Activated CD4-positive, alpha-beta T cell treated with anti-CD3 and anti-CD28 coated beads for 24 hours (primary cell): ENCODE data around the gene DEPDC5.

ENCODE experiments used
- DNase-seq, 2 donors: peaks; one replicate each; pipeline ENCODE4 v3.0.0-alpha.2; 2020; ENCODE audit warnings: low read depth in 2 of 2

DEPDC5 gene

DNA sequence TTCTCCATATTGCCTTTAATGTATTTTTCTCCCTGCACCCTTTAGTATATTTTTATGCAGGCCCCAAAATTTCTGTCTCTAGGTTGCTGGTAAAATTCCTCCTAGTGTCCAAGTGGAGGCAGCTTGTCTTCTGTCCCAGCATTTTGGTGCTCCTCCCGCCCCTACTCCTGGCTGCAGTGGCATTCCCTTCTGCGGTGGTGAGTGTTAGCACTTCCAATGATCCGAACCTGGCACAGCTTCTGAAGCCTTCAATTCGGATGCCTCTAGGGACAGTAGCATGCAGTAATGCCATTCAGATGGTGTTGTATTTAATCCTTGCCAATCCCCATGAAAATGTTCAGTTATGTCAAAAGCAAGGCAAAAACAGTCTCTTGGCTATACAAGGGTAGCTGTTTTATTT, 196.4 kb downstream of the DEPDC5 start:
- DNase-seq = no peak

DNA sequence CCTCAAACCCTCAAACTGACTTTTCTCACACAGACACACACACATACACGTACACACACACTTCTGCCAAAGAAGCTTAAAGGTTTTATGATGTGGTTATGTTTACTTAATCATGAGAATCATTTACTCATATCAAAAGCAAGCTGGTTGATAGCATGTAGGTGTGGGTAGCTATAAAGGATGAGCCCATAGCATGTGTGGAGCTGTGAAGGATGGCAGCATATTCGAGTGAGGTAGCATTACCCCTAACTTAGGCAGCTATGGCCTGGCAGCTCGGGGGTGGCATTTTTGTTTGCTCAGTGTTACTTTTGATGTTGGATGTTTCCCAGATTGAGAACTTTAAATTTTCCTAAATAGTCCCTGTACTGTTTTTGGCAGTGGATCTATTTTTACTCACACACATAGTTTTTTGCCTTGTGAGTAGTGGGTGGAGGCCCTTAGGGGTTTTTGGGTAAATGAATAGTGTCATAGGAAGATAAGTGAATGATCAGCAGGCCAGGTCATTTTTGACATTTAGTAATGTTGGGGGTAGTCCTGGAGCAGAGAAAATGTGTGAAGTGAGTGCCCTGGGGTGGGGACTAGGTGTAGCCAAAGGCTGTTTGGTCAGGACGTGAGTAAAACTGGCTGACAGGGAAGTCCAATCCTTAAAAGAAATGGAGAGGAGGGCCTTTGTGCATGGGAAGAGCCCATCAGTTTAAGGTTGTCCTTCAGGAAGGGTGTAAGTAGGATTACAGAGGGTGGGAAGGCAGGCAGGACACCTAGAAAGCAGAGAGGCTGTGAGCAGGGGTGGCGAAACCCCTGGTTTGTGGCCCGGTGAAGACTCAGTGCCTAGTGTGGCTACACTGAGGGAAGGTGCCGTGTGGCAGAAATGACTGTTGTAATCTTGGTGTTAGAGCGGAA, 197.6 kb downstream of the DEPDC5 start:
- no peak for DNase-seq

DNA sequence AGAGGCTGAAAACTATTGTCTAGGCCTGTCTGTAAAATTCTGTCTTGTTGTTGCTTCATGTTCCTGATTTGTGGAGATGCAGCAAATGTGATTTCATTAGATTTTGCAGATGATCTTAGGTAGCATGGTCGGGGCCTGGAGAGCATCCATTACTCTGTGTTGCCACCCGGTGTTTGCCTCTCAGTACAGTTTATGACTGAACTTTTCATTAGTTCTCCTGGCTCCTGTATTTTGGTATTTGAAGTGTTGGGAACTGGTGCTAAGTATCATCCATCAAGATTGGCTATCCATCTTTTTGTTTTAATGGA, 198.2 kb downstream of the DEPDC5 start:
- no peak for DNase-seq

DNA sequence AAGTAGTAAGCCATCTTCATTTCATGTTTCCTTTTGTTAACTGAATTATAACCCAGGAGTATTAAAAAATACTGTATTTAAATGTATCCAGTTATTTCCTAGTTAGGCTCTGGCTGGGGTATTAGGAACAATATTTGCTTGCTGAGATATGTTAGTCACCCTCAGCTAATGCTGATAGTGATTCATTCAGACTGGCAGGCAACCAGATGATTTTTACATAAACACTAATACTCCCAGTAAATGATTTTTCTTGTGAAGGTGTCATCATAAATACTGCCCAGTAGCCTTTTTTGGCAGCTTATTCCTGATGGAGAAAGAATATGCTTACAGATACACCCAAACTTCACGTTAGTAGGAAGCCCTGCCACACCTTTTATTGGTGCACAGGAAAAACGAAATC, 198.7 kb downstream of the DEPDC5 start:
- no peak for DNase-seq

DNA sequence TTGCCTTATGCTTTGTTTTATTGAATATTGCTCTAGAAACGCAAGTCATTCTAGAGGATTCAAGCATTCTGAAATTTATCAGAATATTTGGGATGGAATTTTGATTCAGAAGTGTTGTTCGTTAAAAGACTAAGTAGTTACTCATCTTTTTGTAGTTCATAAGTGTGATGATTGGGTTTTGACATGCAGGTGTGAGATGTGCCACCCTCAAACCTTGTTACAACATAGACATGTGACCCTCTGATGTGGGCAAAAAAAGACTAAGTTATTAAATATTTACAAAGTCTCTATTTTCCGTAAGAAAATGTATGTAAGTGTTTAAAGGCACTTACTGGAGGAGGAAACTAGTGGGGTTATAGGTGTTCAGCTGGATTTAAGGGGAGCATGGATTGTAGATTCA, 199.4 kb downstream of the DEPDC5 start:
- no peak for DNase-seq

DNA sequence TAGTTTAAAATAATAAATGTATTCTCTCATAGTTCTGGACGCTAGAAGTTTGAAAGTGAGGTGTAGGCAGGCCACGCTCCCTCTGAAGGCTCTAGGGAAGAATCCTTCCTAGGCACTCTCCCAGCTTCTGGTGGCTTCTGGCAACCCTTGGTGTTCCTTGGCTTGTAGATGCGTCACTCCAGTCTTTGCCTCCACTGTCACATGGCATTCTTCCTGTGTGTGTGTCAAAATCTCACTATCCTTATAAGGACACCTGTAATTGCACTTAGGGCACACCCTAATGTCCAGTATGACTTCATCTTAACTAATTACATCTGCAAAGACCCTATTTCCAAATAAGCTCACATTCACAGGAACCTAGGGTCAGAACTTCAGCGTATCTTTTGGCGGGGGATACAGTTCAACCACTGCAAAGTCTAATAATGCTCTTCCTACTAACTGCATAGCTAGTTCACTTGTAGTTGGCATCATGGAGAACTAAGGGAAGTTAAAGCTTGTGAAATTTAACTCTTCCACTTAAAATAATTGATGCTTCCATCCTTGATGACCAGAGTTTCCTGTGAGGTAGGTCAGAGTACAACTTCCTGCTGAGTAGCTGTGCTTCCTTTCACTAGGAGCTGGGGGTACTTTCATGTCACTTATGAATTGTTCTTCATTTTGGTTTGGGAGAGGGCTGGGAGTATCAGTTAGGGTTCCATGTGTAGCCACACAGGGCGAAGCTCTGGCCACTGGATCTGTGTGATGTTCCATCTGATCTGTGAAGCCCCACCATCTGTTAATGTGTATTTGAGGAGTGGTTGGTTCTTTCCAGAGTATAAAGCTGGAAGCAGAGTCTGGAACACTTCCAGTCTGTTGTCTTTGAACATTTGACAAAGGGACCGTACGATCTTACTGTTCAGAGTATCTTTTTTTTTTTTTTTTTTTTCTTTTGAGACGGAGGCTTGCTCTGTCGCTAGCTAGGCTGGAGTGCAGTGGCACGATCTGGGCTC, 201.0 kb downstream of the DEPDC5 start:
- DNase-seq = no peak

DNA sequence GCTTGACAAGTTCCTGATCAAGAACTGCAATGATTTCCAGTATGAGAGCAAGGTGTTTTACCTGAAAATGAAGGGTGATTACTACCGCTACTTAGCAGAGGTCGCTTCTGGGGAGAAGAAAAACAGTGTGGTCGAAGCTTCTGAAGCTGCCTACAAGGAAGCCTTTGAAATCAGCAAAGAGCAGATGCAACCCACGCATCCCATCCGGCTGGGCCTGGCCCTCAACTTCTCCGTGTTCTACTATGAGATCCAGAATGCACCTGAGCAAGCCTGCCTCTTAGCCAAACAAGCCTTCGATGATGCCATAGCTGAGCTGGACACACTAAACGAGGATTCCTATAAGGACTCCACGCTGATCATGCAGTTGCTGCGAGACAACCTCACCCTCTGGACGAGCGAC, 202.5 kb downstream of the DEPDC5 start:
- DNase-seq = no peak
